ENCODE results near the gene FAM222B.

The FAM222B gene

DNA sequence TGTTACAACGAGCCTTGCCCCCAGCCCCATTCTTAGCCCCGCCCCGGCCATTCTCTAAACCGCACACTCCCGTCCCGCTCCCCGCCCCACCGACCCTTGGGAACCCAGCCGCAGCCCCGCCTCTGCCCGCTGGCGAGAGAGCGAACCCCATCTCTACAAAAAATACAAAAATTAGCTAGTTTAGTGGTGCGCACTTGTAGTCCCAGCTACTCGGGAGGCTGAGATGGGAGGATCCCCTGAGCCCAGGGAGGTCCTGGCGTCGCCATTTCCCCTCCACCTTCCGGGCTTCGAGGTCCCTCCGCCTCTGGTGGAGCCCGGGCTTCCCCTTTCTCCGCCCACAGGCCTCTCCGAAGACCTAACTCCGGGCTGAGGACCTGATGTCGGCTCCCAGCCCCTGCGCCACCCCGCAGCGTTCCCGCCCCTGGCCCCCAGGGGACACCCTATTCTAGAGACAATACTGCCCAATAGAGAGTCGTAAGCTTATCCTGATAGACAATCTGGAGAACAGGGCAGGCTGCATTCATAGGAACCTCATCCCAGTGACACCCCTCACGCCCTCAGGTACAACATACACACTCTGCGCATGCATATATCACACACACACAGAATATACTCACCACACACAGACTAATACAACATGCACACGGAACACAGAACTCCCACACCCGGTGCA, 130.4 kb downstream of the FAM222B start:
- TF ChIP-seq JUND (IDR thresholded peaks at IDR 0.05; ENCODE audit: low read depth), result no peak
- DNase-seq (ENCODE audit: low read depth in 1 of 2, low spot score in 1 of 2), result no peak
- in situ Hi-C loops (cut with HindIII; ENCODE audit: low pct_unique_long_range_greater_than_20kb, low sequenced_read_pairs), result no loop called here

DNA sequence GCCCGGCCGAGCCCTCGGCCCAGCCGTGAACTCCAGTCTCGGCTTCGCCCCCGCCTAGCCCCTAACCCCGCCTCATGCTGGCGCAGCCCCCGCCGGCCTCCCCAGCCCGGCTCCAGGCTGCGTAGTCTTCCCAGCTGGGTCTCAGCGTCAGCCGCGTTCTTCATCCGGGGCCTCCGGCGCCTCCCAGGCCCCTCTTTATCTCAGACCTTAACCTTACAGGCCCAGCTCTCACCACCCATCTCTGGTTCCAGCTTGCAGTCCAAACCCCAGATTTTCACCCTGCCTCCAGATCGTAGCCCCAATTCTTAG, 130.9 kb downstream of the FAM222B start, which contains the start of gene PROCA1:
TSS of gene PROCA1 (minus strand) at position 166 of the 309 bp plus-strand sequence. CDS start 228 bp downstream, outside the sequence.
- DNase-seq (ENCODE audit: low read depth in 1 of 2, low spot score in 1 of 2), result no peak

DNA sequence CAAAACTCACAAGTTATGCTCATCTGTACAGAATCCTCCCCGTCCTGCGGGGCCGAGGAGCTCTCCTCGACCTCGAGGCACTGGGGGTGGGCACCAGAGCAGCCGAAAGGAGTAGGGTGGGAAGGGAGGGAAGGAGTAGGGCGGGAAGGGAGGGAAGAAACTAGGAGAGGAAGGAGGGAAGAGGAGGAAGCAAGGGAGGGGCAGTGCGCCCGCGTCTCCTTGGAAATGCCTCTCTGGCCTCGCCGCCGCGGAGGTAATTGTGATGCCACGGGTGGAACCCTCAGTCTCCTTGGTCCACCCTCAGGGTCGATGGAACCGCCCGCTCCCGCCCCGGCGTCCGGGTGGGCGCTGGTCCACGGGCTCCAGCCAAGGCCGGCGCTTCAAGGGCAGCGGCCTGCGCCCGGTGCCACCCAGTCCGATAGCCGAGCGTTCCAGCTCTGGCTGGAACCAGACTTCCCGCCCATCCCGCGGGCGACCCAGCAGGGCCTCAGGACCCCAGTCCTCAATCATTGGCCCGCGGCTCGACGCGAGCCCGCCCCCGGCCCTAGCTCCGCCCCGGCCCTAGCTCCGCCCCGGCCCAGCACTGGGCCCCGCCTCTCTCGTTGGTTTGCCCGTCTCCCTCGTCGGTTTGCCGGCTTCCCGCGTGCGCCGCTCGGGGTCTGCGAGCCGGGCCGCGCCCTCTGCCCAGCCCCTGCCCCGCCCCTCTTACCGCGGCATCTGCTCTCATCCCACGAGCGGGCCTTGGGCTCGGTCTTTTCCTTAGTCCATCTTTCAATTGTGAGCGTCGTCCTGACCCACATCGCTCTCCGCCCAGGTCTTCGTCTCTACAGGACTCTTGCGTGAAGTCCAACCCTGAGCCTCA, 131.5 kb downstream of the FAM222B start:
- TF ChIP-seq JUND (IDR thresholded peaks at IDR 0.05; ENCODE audit: low read depth), result no peak
- in situ Hi-C loops (cut with HindIII; ENCODE audit: low pct_unique_long_range_greater_than_20kb, low sequenced_read_pairs), result no loop called here
- DNase-seq (ENCODE audit: low read depth in 1 of 2, low spot score in 1 of 2), result peak; percentile 94 to 97

More for the DNA sequence above, 130.9 kb downstream of the FAM222B start, which contains the start of gene PROCA1:
- no peak for TF ChIP-seq JUND (IDR thresholded peaks at IDR 0.05; ENCODE audit: low read depth)
- in situ Hi-C loops (cut with HindIII; ENCODE audit: low pct_unique_long_range_greater_than_20kb, low sequenced_read_pairs), result no loop called here

DNA sequence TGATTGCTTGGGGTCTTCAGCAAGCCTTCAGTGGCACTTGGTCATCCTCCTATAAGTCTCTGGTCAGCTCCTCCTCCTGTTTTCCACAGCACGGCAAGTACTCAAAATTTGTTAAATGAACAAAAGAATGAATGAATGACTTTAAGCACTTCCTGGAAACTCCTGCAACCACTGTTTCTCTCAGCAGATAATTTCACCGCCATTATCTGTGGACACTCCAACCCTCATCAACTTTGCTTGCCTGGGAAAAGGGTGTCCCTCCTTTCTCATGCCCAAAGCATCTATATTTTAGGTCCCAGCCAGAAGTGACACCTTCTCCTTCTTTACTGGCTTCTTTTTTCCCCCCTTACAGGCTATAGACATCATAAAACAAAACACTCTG, 135.3 kb downstream of the FAM222B start:
- DNase-seq (ENCODE audit: low read depth in 1 of 2, low spot score in 1 of 2), result no peak
- TF ChIP-seq JUND (IDR thresholded peaks at IDR 0.05; ENCODE audit: low read depth), result no peak
- in situ Hi-C loops (cut with HindIII; ENCODE audit: low pct_unique_long_range_greater_than_20kb, low sequenced_read_pairs), result no loop called here

DNA sequence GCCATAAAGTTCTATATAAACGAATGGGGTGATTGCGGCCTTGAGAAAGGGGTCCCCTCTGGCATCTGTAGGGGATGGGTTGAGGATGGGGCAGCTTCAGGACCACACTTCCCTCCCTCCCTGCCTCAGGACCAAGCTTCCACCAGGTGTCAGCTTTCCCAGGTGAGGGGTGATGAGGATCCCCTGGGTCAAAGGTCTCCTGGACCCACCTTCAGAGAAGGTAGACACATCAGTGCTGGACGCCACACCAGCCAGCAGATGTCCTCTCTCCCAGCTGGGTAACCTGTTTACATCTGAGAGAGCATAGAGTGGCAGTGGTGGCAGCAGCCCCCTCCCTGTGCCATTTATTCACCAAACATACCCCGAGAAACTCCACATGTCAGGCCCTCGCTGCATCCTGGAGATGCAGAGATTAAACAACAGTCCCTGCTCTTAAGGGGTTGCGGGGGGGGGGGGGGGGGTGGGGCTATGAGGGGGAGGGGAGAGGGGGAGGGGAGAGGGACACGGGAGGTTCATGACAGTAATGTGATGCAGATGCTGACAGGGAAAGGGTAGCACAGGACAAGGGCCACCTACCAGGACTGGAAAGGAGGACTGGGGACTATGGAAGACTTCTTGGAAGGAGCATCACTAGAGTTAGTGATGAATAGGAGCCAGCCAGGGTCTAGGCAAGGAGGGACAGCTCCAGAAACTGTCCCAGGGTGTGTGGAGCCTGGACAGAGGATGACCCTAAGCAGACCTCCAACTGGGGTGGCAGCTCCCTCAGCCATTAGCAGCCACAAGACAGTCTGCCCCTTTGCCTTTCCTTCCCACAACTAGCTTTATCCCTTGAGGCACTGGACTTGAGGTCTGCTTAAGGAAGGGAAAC, 135.9 kb downstream of the FAM222B start:
- TF ChIP-seq JUND (IDR thresholded peaks at IDR 0.05; ENCODE audit: low read depth), result no peak
- in situ Hi-C loops (cut with HindIII; ENCODE audit: low pct_unique_long_range_greater_than_20kb, low sequenced_read_pairs), result no loop called here
- DNase-seq (ENCODE audit: low read depth in 1 of 2, low spot score in 1 of 2), result no peak

Data from T47D (cell line).